CD4-positive, CD25-positive, alpha-beta regulatory T cell (primary cell): ENCODE measurements around the gene KSR2. TPM values are rescaled to one million over a fixed set of nuclear protein-coding genes. Genes with fewer than 3 reads are reported as not detected.

Experiments used
- ATAC-seq, 2 donors: fragments of 150-1000 bp; cut with Tn5 transposase; one replicate each; pipeline ENCODE4 v1.10.0; 2021; ENCODE audit warnings: low read depth in 2 of 2, moderate number of reproducible peaks in 2 of 2, moderate library complexity in 1 of 2
- DNase-seq, 3 donors: peaks; one replicate each; pipeline versions ENCODE4 v3.0.0 to v3.0.0-alpha.2; 2012 to 2022; ENCODE audit warnings: mixed read lengths in 1 of 3
- H3K27ac ChIP-seq: one replicate; pipeline ENCODE4 v1.7.0; 2013; ENCODE audit warnings: mild to moderate bottlenecking, low read length; ENCODE audit not compliant: insufficient read depth, poor library complexity, severe bottlenecking
- H3K27me3 ChIP-seq: one replicate; pipeline ENCODE4 v1.7.0; 2013; ENCODE audit warnings: low read length; ENCODE audit not compliant: control insufficient read depth, insufficient read depth
- H3K36me3 ChIP-seq: one replicate; pipeline ENCODE4 v1.7.0; 2013; ENCODE audit warnings: mild to moderate bottlenecking, low read length, moderate library complexity; ENCODE audit not compliant: control insufficient read depth, insufficient read depth
- H3K4me1 ChIP-seq: 2 replicates; pipeline ENCODE4 v1.7.0; 2013; ENCODE audit warnings: mild to moderate bottlenecking, low read length; ENCODE audit not compliant: insufficient read depth, control insufficient read depth, poor library complexity, severe bottlenecking
- H3K4me3 ChIP-seq: one replicate; pipeline ENCODE4 v1.7.0; 2013; ENCODE audit warnings: low read depth, mild to moderate bottlenecking, low read length, moderate library complexity
- H3K9me3 ChIP-seq, 2 experiments: 1 replicate in 1 of 2; 2 replicates in 1 of 2; pipeline ENCODE4 v1.7.0; 2013; ENCODE audit warnings: low read length in 2 of 2, mild to moderate bottlenecking in 1 of 2, moderate library complexity in 1 of 2; ENCODE audit not compliant: control insufficient read depth in 2 of 2
- H3K27ac Mint-ChIP-seq, 3 donors: one replicate each; pipeline ENCODE4 v1.8.0; 2020 to 2022; ENCODE audit warnings: mild to moderate bottlenecking in 3 of 3, mixed read lengths in 3 of 3, moderate library complexity in 2 of 3
- H3K27me3 Mint-ChIP-seq: one replicate; pipeline ENCODE4 v1.8.0; 2022; ENCODE audit warnings: mild to moderate bottlenecking, mixed read lengths
- H3K36me3 Mint-ChIP-seq: one replicate; pipeline ENCODE4 v1.8.0; 2020; ENCODE audit warnings: mixed read lengths
- H3K4me1 Mint-ChIP-seq, 4 donors: one replicate each; pipeline ENCODE4 v1.8.0; 2020 to 2022; ENCODE audit warnings: mixed read lengths in 4 of 4, mild to moderate bottlenecking in 1 of 4
- H3K4me3 Mint-ChIP-seq, 4 donors: one replicate each; pipeline ENCODE4 v1.8.0; 2020 to 2022; ENCODE audit warnings: mild to moderate bottlenecking in 4 of 4, mixed read lengths in 4 of 4, moderate library complexity in 3 of 4
- H3K9me3 Mint-ChIP-seq, 7 donors: one replicate each; pipeline ENCODE4 v1.8.0; 2020 to 2022; ENCODE audit warnings: mixed read lengths in 7 of 7, mild to moderate bottlenecking in 3 of 7, moderate library complexity in 2 of 7
- polyA plus RNA-seq, 4 donors: library from polyadenylated mRNA; unstranded; fragments of 300-500 nt; fragmentation: Illumina TruSeq; gene quantifications; one replicate each; pipeline ENCODE4 v1.2.3, GENCODE V29; 2021
- total RNA-seq: library from RNA; stranded (reverse); gene quantifications from one replicate; pipeline ENCODE4 v1.2.3, GENCODE V29; 2022

Gene KSR2
- total and polyA plus RNA-seq, 5 donors from 2014 or later: 0.20 TPM; not detected in 4

GRCh38 chr12:117829108-117829507 lies 139.7 kb downstream of the KSR2 start:
- Mint-ChIP-seq H3K27me3 (no peaks in the 10 kb centered on the region), H3K4me3 (no peak overlapping the region), H3K36me3 (peaks cover 5% of the 10 kb centered on the region), H3K9me3 (peaks cover 0 to 16% (median 5%) of the 10 kb centered on the region in 7 donors), H3K27ac (no peak overlapping the region), H3K4me1 (no peaks in the 10 kb centered on the region)
- no peaks in the 10 kb centered on the region for H3K36me3 ChIP-seq
- H3K4me3 ChIP-seq: no peak overlapping the region
- ATAC-seq: no peak
- DNase-seq: no peak
- H3K27ac ChIP-seq: no peak overlapping the region
- H3K27me3 ChIP-seq: no peaks in the 10 kb centered on the region
- H3K9me3 ChIP-seq: peaks cover 3 to 10% of the 10 kb centered on the region in 2 experiments
- H3K4me1 ChIP-seq: no peaks in the 10 kb centered on the region

DNA sequence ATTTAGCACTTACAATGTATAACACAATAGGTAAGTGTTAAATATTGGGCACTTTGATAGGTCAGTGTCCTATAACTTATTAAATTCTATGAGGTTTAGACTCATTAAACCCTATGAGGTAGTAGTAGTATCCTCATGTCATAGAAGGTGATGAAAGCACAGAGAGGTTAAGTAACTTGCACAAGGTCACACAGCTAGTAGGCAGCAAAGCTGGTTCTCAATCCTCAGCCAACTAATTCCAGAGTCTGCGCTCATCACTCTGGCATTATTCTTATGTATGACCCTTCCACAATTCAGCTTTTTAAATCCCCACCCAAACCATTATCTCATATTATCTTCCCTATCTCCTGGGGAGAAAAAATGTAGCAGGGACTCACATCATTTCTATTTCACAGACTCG lies 141.1 kb downstream of the KSR2 start:
- Mint-ChIP-seq H3K9me3 (peaks cover 0 to 16% (median 5%) of the 10 kb centered on the region in 7 donors), H3K27ac (no peak overlapping the region), H3K27me3 (no peaks in the 10 kb centered on the region), H3K4me1 (no peaks in the 10 kb centered on the region), H3K4me3 (no peak overlapping the region), H3K36me3 (peaks cover 5% of the 10 kb centered on the region)
- no peak overlapping the region for H3K4me3 ChIP-seq
- no peak overlapping the region for H3K27ac ChIP-seq
- H3K9me3 ChIP-seq: peaks cover 3 to 10% of the 10 kb centered on the region in 2 experiments
- no peaks in the 10 kb centered on the region for H3K4me1 ChIP-seq
- no peak for ATAC-seq
- no peaks in the 10 kb centered on the region for H3K27me3 ChIP-seq
- H3K36me3 ChIP-seq: no peaks in the 10 kb centered on the region
- DNase-seq: no peak

GRCh38 chr12:117825827-117826226 lies 143.0 kb downstream of the KSR2 start:
- no peaks in the 10 kb centered on the region for H3K27me3 ChIP-seq
- Mint-ChIP-seq H3K27me3 (no peaks in the 10 kb centered on the region), H3K9me3 (peaks cover 0 to 14% (median 5%) of the 10 kb centered on the region in 7 donors), H3K36me3 (peaks cover 5% of the 10 kb centered on the region), H3K4me1 (no peaks in the 10 kb centered on the region), H3K4me3 (no peak overlapping the region), H3K27ac (no peak overlapping the region)
- DNase-seq: no peak
- no peak for ATAC-seq
- H3K9me3 ChIP-seq: peaks cover 3 to 10% of the 10 kb centered on the region in 2 experiments
- no peaks in the 10 kb centered on the region for H3K36me3 ChIP-seq
- H3K27ac ChIP-seq: no peak overlapping the region
- H3K4me3 ChIP-seq: no peak overlapping the region
- no peaks in the 10 kb centered on the region for H3K4me1 ChIP-seq

DNA sequence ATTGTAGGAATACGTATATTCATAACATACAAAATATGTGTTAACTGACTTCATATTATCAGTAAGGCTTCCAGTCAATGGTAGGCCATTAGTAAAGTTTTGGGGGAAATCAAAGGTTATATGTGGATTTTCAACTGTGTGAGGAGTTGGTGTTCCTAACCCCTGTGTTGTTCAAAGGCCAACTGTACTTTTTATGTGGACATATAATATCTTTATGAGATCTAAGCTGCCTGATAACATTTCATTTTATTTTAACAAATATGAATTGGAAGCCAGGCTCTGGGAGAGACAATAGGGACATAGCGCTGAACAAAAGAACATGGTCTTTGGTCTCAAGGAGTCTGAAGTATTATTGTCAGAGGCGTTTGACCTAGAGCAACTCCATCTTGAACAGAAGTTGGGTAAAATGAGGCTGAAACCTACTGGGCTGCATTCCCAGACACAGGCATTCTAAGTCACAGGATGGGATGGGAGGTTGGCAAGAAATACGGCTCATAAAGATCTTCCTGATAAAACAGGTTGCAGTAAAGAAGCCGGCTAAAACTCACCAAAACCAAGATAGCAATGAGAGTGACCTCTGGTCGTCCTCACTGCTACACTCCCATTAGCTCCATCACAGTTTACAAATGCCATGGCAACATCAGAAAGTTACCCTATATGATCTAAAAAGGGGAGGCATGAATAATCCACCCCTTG lies 147.2 kb downstream of the KSR2 start:
- ATAC-seq: no peak
- Mint-ChIP-seq H3K9me3 (peaks cover 0 to 3% (median 0%) of the 10 kb centered on the region in 7 donors), H3K36me3 (no peaks in the 10 kb centered on the region)

DNA sequence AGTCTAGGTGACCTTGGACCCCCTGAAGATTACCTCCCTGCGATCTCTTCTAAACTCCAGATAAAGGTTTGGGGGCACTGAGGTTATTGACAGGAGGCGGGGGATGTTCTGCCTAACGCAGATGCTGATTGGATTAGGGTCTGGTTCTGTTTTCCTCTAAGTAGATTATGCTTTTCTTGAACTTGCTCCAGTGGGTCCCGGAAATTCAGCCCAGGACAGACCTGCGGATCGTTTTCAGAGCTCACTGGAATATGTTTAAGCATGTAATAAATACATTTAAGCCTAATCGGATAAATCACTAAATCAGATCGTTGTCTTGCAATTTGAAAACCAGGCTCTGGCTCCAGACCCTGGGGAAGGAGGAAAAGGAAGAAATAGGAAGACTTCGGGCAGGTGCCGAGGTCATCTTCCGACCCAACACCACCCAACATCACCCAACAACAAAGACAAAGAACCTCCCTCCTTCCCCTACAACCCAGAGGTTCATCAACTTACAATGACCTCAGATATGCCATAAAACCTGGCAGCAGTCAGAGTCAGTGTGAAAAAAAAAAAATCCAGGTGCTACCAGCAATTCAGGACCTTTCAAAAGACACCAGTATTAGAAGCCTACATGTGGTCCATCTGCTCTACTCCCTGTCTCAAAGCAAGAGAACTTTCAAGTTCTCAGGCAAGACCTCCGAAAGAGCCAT lies 148.4 kb downstream of the KSR2 start:
- ATAC-seq (no peak), DNase-seq (no peak)
- no peak overlapping the region for H3K4me3 Mint-ChIP-seq
- no peaks in the 10 kb centered on the region for H3K4me1 Mint-ChIP-seq
- H3K27ac ChIP-seq: no peak overlapping the region
- no peaks in the 10 kb centered on the region for H3K36me3 Mint-ChIP-seq
- H3K4me1 ChIP-seq: no peaks in the 10 kb centered on the region
- peaks cover 0 to 5% (median 1%) of the 10 kb centered on the region in 7 donors for H3K9me3 Mint-ChIP-seq
- no peaks in the 10 kb centered on the region for H3K36me3 ChIP-seq
- H3K9me3 ChIP-seq: no peaks in the 10 kb centered on the region
- no peak overlapping the region for H3K4me3 ChIP-seq
- H3K27me3 Mint-ChIP-seq: no peaks in the 10 kb centered on the region
- H3K27ac Mint-ChIP-seq: no peak overlapping the region
- no peaks in the 10 kb centered on the region for H3K27me3 ChIP-seq

More for the DNA sequence above, 147.2 kb downstream of the KSR2 start:
- DNase-seq: no peak
- H3K4me1 ChIP-seq: no peaks in the 10 kb centered on the region
- H3K4me3 Mint-ChIP-seq: no peak overlapping the region
- no peak overlapping the region for H3K27ac Mint-ChIP-seq
- H3K9me3 ChIP-seq: no peaks in the 10 kb centered on the region
- H3K4me3 ChIP-seq: no peak overlapping the region
- no peaks in the 10 kb centered on the region for H3K36me3 ChIP-seq
- no peaks in the 10 kb centered on the region for H3K27me3 ChIP-seq
- no peak overlapping the region for H3K27ac ChIP-seq
- no peaks in the 10 kb centered on the region for H3K27me3 Mint-ChIP-seq
- no peaks in the 10 kb centered on the region for H3K4me1 Mint-ChIP-seq

DNA sequence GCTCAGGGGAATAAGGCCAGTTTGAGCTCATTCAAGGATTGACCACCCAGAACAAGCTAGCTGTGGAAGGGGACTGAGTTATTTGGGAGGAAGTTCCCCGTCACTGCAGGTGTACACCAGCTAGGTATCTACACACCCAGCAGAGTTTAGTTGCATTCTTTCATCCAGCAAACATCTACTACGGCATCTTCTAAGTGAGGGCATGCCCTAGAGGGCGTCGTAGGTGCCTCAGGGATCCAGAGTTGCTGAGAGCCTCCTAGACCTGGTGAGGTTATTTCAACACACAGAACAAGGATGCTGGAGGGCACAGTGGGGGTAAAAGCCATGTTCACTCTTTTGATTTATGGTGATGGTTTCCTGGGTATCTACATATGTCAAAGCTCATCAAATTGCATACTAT lies 149.6 kb downstream of the KSR2 start:
- H3K9me3 Mint-ChIP-seq: peaks cover 0 to 5% (median 1%) of the 10 kb centered on the region in 7 donors
- no peaks in the 10 kb centered on the region for H3K9me3 ChIP-seq
- H3K4me1 ChIP-seq: no peaks in the 10 kb centered on the region
- no peaks in the 10 kb centered on the region for H3K27me3 ChIP-seq
- H3K4me1 Mint-ChIP-seq: no peaks in the 10 kb centered on the region
- no peak overlapping the region for H3K4me3 Mint-ChIP-seq
- no peak overlapping the region for H3K4me3 ChIP-seq
- no peaks in the 10 kb centered on the region for H3K36me3 ChIP-seq
- DNase-seq (no peak), ATAC-seq (no peak)
- no peak overlapping the region for H3K27ac Mint-ChIP-seq
- H3K27ac ChIP-seq: no peak overlapping the region
- H3K36me3 Mint-ChIP-seq: no peaks in the 10 kb centered on the region
- no peaks in the 10 kb centered on the region for H3K27me3 Mint-ChIP-seq

DNA sequence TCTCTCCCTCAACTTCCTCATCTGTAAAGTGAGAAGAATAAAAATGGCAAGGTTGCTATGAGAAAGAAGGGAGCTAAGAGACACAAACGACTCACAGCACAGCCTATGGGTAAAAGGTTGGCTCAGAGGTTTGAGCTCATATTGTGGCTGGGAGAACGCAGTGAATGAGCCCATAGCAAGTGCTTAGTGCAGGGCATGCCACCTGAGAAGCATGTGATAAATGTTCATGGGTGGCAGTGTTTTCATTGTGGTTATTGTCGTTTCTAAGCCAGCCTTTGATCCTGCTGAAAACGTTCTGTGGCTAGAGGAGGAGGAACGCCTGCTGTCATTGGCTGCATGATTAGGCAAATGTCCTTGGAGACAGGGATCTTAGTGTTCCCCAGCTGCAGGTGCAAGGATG lies 150.4 kb downstream of the KSR2 start:
- Histone ChIP-seq H3K4me1 (no peaks in the 10 kb centered on the region), H3K4me3 (no peak overlapping the region), H3K9me3 (no peaks in the 10 kb centered on the region), H3K36me3 (no peaks in the 10 kb centered on the region), H3K27ac (no peak overlapping the region), H3K27me3 (no peaks in the 10 kb centered on the region)
- Mint-ChIP-seq H3K27me3 (no peaks in the 10 kb centered on the region), H3K9me3 (peaks cover 0 to 5% (median 1%) of the 10 kb centered on the region in 7 donors), H3K27ac (no peak overlapping the region), H3K4me1 (no peaks in the 10 kb centered on the region), H3K36me3 (no peaks in the 10 kb centered on the region), H3K4me3 (no peak overlapping the region)
- ATAC-seq (no peak), DNase-seq (no peak)

DNA sequence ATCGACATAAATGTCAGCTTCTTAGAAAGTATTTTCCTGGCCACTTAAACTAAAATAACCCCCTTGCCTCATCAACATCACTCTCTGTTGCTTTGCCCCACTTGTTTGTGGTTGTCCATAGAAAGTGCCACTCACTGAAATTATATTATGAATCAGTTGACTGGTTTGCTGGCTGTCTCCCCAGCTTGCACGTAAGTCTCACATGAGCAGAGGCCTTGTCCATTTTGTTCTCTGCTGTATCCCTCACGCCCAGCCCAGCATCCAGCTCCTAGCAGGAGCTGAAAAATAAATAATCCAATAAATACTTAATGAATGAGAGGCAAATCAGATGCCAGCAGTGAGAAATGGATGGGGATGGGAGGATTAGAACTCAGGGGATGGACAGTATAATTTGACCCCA lies 159.3 kb downstream of the KSR2 start:
- Mint-ChIP-seq H3K27ac (no peak overlapping the region), H3K36me3 (no peaks in the 10 kb centered on the region), H3K4me1 (no peaks in the 10 kb centered on the region), H3K27me3 (peaks cover 2% of the 10 kb centered on the region), H3K9me3 (peaks cover 0 to 6% (median 2%) of the 10 kb centered on the region in 7 donors), H3K4me3 (no peak overlapping the region)
- DNase-seq (no peak), ATAC-seq (no peak)
- H3K9me3 ChIP-seq: no peaks in the 10 kb centered on the region
- H3K4me3 ChIP-seq: no peak overlapping the region
- H3K27me3 ChIP-seq: no peaks in the 10 kb centered on the region
- H3K27ac ChIP-seq: no peak overlapping the region
- H3K4me1 ChIP-seq: no peaks in the 10 kb centered on the region
- no peaks in the 10 kb centered on the region for H3K36me3 ChIP-seq
